Stimulated activated memory B cell treated with anti-CD40 and anti-IgM and Interleukin-4, amounts not matched to agents 10 μg/mL and 1 μg/mL and 100 μg/mL, for 72 hours (primary cell): ENCODE data around the gene SEL1L2.
A peak's percentile ranks its signal among the peaks of the same experiment; 100 is the strongest.

Experiments used
- ATAC-seq: fragments of 150-1000 bp; cut with Tn5 transposase; 2 replicates; pipeline ENCODE4 v1.10.0; 2021
- H3K27ac Mint-ChIP-seq: one replicate; pipeline ENCODE4 v1.8.0; 2022; ENCODE audit warnings: mild to moderate bottlenecking, mixed read lengths
- H3K27me3 Mint-ChIP-seq: one replicate; pipeline ENCODE4 v1.8.0; 2022; ENCODE audit warnings: mixed read lengths
- H3K36me3 Mint-ChIP-seq: one replicate; pipeline ENCODE4 v1.8.0; 2022; ENCODE audit warnings: mixed read lengths
- H3K4me1 Mint-ChIP-seq: one replicate; pipeline ENCODE4 v1.8.0; 2022; ENCODE audit warnings: mixed read lengths
- H3K4me3 Mint-ChIP-seq: one replicate; pipeline ENCODE4 v1.8.0; 2022; ENCODE audit warnings: mild to moderate bottlenecking, moderate library complexity, mixed read lengths
- H3K9me3 Mint-ChIP-seq: one replicate; pipeline ENCODE4 v1.8.0; 2022; ENCODE audit warnings: mixed read lengths

SEL1L2 gene

DNA sequence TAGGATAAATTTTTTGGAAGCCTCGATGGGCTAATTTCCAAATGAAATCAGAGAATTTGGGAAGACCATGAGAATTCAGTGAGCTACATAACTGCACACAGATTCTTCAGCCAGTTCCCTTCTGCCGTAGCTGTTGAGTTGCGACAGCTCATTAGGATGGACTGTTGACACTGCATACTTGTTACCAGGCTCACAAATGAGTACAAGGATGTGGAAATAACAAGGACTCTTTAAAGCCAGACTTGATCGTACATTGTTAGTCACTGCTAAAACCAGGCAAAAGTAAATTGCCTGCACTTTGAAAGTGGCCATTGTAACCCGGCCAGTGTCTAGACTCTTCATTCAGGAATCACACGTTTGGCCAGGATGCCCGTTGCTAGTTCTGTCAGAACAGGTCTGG is 168.5 kb downstream of the SEL1L2 start:
- no peak for ATAC-seq
- H3K27ac Mint-ChIP-seq, result no peak overlapping the region
- H3K36me3 Mint-ChIP-seq, result peaks cover 16% of the 10 kb centered on the region
- no peaks in the 10 kb centered on the region for H3K9me3 Mint-ChIP-seq
- H3K4me3 Mint-ChIP-seq, result no peak overlapping the region
- H3K4me1 Mint-ChIP-seq, result no peaks in the 10 kb centered on the region
- peaks cover 3% of the 10 kb centered on the region for H3K27me3 Mint-ChIP-seq

DNA sequence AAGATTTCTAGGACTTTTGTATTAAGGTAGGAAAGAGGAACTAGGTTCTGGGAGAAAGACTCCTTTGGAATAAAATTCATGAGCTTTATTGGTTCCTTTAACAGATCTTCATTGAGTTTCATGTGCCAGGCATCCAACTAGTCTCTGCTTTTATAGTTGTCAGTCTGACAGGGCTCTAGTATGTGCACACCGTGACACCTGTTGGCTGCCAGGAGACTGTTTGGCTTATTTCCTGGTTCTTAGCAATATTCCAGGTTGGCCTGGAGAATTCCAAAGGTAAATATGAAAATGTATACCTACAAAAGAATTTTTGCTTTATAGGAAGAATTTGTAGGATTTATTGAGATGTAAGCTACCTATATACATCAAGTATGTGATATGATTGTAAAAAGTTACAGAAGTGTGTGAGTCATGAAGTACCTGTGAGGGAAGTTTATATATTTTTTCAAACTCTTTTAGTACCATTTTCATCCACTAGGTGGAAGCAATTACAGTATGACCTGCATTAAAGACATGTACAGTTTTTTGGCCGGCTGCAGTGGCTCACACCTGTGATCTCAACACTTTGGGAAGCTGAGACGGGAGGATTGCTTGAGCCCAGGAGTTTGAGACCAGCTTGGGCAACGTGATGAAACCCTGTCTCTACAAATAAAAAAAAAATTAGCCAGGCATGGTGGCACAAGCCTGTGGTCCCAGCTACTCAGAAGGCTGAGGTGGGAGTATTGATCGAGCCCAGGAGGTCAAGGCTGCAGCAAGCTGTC is 170.3 kb downstream of the SEL1L2 start:
- H3K27ac Mint-ChIP-seq, result no peak overlapping the region
- peak; percentile 67 for ATAC-seq
- H3K27me3 Mint-ChIP-seq, result no peaks in the 10 kb centered on the region

DNA sequence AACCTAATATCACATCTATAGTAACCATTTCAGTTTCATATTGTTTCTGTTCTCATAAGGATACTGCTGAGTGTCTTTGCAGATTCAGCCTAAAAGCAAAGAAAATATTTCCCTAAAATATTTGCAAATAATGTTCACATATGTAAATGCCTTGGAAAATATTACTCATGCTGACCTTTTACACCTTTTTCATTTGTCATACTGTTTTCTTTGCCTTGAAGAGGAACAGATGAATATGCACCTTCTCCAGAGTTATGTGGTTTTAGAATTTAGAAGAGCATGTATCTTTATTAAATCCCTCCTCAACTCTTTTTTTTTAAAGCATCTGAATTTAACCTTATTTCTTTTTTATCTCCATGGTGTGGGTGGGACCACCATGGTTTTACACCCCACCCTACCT is 173.1 kb downstream of the SEL1L2 start:
- H3K27me3 Mint-ChIP-seq, result no peaks in the 10 kb centered on the region
- ATAC-seq, result no peak
- peak overlapping the region; percentile 57 for H3K27ac Mint-ChIP-seq
- H3K36me3 Mint-ChIP-seq, result peaks cover 33% of the 10 kb centered on the region
- no peaks in the 10 kb centered on the region for H3K9me3 Mint-ChIP-seq
- H3K4me3 Mint-ChIP-seq, result no peak overlapping the region
- no peaks in the 10 kb centered on the region for H3K4me1 Mint-ChIP-seq

More for the DNA sequence above, 170.3 kb downstream of the SEL1L2 start:
- H3K4me3 Mint-ChIP-seq, result no peak overlapping the region
- no peaks in the 10 kb centered on the region for H3K4me1 Mint-ChIP-seq
- H3K9me3 Mint-ChIP-seq, result no peaks in the 10 kb centered on the region
- peaks cover 25% of the 10 kb centered on the region for H3K36me3 Mint-ChIP-seq

DNA sequence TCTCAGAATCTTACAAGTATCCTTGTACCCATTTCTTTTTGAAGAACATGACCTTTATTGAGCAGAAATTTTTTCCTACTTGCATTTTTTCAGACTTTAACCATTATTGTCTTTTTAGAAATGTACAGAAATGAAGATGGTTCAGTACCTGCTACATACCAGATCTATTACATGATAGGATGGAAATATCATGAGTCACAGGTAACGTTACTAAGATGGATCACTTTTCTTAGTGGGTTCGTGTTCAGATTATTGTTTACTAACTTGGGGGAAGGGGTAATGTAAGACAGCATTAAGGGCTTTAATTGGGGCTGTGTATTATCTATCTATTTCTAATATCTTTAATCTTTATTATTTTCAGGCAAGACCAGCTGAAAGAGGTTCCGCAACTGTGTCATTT is 173.7 kb downstream of the SEL1L2 start:
- Mint-ChIP-seq H3K4me3 (no peak overlapping the region), H3K27me3 (no peaks in the 10 kb centered on the region), H3K27ac (peak overlapping the region; percentile 57), H3K9me3 (no peaks in the 10 kb centered on the region), H3K4me1 (no peaks in the 10 kb centered on the region), H3K36me3 (peaks cover 33% of the 10 kb centered on the region)
- no peak for ATAC-seq

DNA sequence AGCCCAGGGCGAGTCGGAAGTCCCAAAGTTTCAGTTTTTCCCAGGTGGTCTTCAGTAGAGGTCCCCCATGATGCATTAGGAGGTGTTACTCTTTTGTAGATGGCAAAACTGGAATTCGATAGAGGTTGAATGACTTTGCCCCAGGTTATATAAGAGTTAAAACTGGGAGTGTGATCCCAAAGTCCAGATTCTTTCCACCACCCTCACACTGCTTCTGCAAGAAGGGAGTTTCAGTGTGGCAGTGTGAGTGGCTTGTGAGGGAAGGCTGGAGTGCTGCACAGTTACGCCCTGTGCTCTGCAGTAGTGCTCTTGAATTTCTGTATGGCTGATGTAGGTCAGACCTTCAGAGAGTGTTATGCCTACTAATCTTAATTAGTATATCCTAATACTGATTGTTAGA is 175.7 kb downstream of the SEL1L2 start:
- H3K9me3 Mint-ChIP-seq, result no peaks in the 10 kb centered on the region
- no peaks in the 10 kb centered on the region for H3K4me1 Mint-ChIP-seq
- ATAC-seq, result no peak
- no peaks in the 10 kb centered on the region for H3K27me3 Mint-ChIP-seq
- H3K36me3 Mint-ChIP-seq, result peaks cover 33% of the 10 kb centered on the region
- H3K4me3 Mint-ChIP-seq, result no peak overlapping the region
- no peak overlapping the region for H3K27ac Mint-ChIP-seq

DNA sequence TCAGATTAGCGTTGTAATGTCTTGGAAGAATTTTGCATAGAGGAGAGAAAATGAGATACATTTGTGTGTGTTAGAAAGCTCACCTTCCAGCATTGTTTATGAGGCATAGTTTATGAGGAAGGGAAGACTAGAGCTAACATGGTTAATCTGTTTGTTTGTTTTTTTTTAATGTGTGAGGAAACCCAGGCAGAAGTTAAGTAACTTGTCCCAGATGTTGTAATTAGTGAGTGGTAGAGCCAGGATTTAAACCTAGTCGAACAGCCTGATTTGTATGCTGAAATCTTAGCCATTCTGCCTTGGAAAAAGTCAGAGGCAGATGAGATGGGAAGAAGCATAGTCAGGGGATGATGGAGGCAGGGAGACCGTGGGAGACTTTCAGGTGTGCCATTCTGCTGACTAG is 176.5 kb downstream of the SEL1L2 start:
- Mint-ChIP-seq H3K36me3 (peaks cover 33% of the 10 kb centered on the region), H3K27ac (peak overlapping the region; percentile 3)

DNA sequence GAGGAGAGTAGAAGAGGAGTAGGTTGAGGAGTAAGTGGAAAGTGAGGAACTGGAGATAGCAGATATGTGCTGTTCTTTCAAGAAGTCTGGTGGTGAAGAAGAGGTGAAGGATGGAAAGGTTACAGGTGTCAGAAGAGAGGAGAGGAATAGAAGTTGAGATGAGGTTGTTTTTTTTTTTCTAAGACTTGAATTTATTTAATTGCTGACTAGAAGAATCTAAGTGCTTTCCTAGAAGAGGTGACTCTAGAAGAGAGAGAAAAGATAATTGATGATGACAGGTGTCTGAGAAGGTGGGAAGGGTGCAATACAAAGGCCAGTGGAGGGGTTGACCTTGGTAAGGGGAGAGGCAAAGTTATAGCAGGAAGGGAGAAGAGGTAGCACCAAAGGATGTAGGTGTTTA is 180.0 kb downstream of the SEL1L2 start:
- no peak for ATAC-seq
- H3K4me1 Mint-ChIP-seq, result no peaks in the 10 kb centered on the region
- H3K4me3 Mint-ChIP-seq, result no peak overlapping the region
- peaks cover 8% of the 10 kb centered on the region for H3K36me3 Mint-ChIP-seq
- H3K27me3 Mint-ChIP-seq, result no peaks in the 10 kb centered on the region
- H3K9me3 Mint-ChIP-seq, result no peaks in the 10 kb centered on the region
- H3K27ac Mint-ChIP-seq, result no peak overlapping the region

More for the DNA sequence above, 176.5 kb downstream of the SEL1L2 start:
- Mint-ChIP-seq H3K27me3 (no peaks in the 10 kb centered on the region), H3K4me1 (no peaks in the 10 kb centered on the region), H3K9me3 (no peaks in the 10 kb centered on the region), H3K4me3 (no peak overlapping the region)
- ATAC-seq, result no peak

DNA sequence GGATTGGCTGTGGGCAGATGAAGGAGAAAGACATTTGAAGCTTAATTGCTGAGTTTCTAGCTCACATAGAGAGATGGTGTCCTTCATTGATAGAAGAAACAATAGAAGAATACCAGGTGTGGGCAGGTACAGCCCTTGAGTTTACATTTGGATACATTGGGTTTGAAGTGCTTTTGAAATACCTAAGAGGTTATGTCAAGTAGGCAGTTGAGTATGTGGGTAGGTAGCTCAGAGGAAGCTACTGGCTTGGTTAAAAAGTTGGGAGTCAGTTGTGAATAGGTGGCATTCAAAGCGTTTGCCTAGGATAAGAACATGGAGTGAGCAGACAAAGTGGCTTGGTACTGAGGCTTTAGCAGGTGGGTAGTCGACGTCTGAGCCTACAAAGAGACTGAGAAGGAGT is 180.6 kb downstream of the SEL1L2 start:
- no peak overlapping the region for H3K27ac Mint-ChIP-seq
- H3K27me3 Mint-ChIP-seq, result no peaks in the 10 kb centered on the region
- no peaks in the 10 kb centered on the region for H3K4me1 Mint-ChIP-seq
- H3K36me3 Mint-ChIP-seq, result peaks cover 8% of the 10 kb centered on the region
- H3K9me3 Mint-ChIP-seq, result no peaks in the 10 kb centered on the region
- no peak overlapping the region for H3K4me3 Mint-ChIP-seq
- no peak for ATAC-seq

DNA sequence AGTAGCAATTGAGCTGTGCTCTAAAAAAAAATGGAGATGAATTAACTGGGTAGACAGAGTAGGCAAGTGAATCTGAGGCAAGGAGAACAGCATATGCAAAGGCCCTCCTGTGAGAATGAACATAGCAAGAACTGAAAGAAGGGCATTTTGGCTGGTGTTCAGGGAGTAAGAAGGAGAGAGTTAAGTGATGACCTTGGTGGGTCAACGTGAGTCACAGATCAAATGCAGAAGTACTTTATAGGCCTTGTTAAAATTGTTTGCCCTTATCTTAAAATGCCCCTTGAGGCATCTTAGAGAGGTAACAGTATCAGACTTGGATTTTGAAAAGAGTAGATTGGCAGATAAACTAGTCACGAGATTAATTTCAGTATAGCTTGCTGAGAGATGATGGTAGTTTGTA is 181.0 kb downstream of the SEL1L2 start:
- ATAC-seq, result no peak
- H3K4me3 Mint-ChIP-seq, result no peak overlapping the region
- no peak overlapping the region for H3K27ac Mint-ChIP-seq
- H3K4me1 Mint-ChIP-seq, result no peaks in the 10 kb centered on the region
- peaks cover 12% of the 10 kb centered on the region for H3K36me3 Mint-ChIP-seq
- H3K9me3 Mint-ChIP-seq, result no peaks in the 10 kb centered on the region
- H3K27me3 Mint-ChIP-seq, result no peaks in the 10 kb centered on the region

DNA sequence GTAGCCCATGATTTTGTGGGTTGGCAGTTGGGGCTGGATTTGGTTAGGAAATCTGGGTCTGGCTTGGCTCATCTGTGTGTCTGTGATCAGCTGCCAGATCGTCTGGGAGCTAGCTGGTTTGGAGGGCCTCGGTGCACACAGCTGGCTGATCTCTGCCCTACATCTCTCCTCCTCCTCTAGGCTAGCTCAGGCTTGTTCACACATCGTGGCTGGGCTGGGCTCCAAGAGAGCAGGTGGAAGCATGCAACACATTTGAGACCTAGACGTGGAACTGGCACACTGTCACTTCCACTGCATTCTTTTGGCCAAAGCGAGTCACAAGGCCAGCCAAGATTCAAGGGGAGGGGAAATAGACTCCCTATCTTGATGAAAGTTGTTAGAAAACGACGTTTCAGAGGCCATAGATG is 189.7 kb downstream of the SEL1L2 start:
- Mint-ChIP-seq H3K36me3 (peaks cover 54% of the 10 kb centered on the region), H3K9me3 (no peaks in the 10 kb centered on the region), H3K4me1 (no peaks in the 10 kb centered on the region), H3K4me3 (no peak overlapping the region), H3K27ac (no peak overlapping the region), H3K27me3 (no peaks in the 10 kb centered on the region)
- ATAC-seq, result no peak

DNA sequence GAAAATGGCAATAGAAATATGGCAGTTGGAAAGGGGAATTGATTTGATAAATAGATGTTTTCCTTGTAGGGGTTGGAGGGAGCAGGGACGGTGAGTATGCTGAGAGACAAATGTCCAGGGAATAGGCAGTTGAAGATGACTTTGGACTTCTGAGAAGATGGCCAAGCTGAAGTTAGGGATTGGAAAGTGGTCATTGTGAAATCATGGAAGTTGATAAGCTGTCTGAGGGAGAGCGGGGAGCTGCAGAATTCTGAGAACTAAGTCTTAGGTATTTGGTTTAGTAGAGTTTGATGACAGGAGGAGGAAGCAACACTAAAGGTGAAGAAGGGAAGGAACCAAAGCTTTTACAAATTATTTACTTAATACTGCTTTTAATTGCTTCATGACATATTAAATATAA is 190.4 kb downstream of the SEL1L2 start:
- H3K36me3 Mint-ChIP-seq, result peaks cover 55% of the 10 kb centered on the region
- ATAC-seq, result no peak
- no peak overlapping the region for H3K27ac Mint-ChIP-seq
- no peaks in the 10 kb centered on the region for H3K9me3 Mint-ChIP-seq
- H3K27me3 Mint-ChIP-seq, result no peaks in the 10 kb centered on the region
- no peaks in the 10 kb centered on the region for H3K4me1 Mint-ChIP-seq
- no peak overlapping the region for H3K4me3 Mint-ChIP-seq
